Measurements from ENCODE around the gene INHA.

The INHA gene

GRCh38 chr2:219592736-219593135 lies 20.6 kb downstream of the INHA start:
- TF ChIP-seq RAD21 (IDR thresholded peaks at IDR 0.05; ENCODE audit: low read depth) (no peak), TEAD4 (IDR thresholded peaks at IDR 0.05) (no peak), CREB1 (IDR thresholded peaks at IDR 0.05; ENCODE audit: low read depth) (no peak), NFIC (IDR thresholded peaks at IDR 0.05) (no peak), YY1 (IDR thresholded peaks at IDR 0.05; ENCODE audit: low read depth) (no peak), MAX (IDR thresholded peaks at IDR 0.05) (no peak), TAF1 (IDR thresholded peaks at IDR 0.05; ENCODE audit: low read depth) (no peak), REST (IDR thresholded peaks at IDR 0.05; ENCODE audit: low read depth) (no peak), USF1 (IDR thresholded peaks at IDR 0.05) (no peak), FOXM1 (IDR thresholded peaks at IDR 0.05; ENCODE audit: borderline replicate concordance, low read depth) (no peak), EGR1 (IDR thresholded peaks at IDR 0.05) (no peak), EP300 (IDR thresholded peaks at IDR 0.05; ENCODE audit: borderline replicate concordance) (no peak), CEBPB (IDR thresholded peaks at IDR 0.05) (no peak), ZBTB7A (IDR thresholded peaks at IDR 0.05; ENCODE audit: low read depth) (no peak)

GRCh38 chr2:219593154-219593553 lies 21.0 kb downstream of the INHA start:
- TF ChIP-seq MAX (IDR thresholded peaks at IDR 0.05) = no peak
- no peak for TF ChIP-seq CEBPB (IDR thresholded peaks at IDR 0.05)
- no peak for TF ChIP-seq ZBTB7A (IDR thresholded peaks at IDR 0.05; ENCODE audit: low read depth)
- TF ChIP-seq CREB1 (IDR thresholded peaks at IDR 0.05; ENCODE audit: low read depth) = no peak
- no peak for TF ChIP-seq RAD21 (IDR thresholded peaks at IDR 0.05; ENCODE audit: low read depth)

GRCh38 chr2:219595256-219595655 lies 23.1 kb downstream of the INHA start:
- TF ChIP-seq FOXM1 (IDR thresholded peaks at IDR 0.05; ENCODE audit: borderline replicate concordance, low read depth) = no peak
- TF ChIP-seq USF1 (IDR thresholded peaks at IDR 0.05) = no peak
- no peak for TF ChIP-seq TCF12 (IDR thresholded peaks at IDR 0.05; ENCODE audit: low read depth)
- no peak for TF ChIP-seq CREB1 (IDR thresholded peaks at IDR 0.05; ENCODE audit: low read depth)
- TF ChIP-seq NFIC (IDR thresholded peaks at IDR 0.05) = no peak
- no peak for TF ChIP-seq CEBPB (IDR thresholded peaks at IDR 0.05)
- no peak for TF ChIP-seq ZBTB7A (IDR thresholded peaks at IDR 0.05; ENCODE audit: low read depth)
- TF ChIP-seq EP300 (IDR thresholded peaks at IDR 0.05; ENCODE audit: borderline replicate concordance) = no peak
- no peak for TF ChIP-seq RAD21 (IDR thresholded peaks at IDR 0.05; ENCODE audit: low read depth)
- no peak for TF ChIP-seq EGR1 (IDR thresholded peaks at IDR 0.05)
- TF ChIP-seq TAF1 (IDR thresholded peaks at IDR 0.05; ENCODE audit: low read depth) = no peak
- TF ChIP-seq YY1 (IDR thresholded peaks at IDR 0.05; ENCODE audit: low read depth) = no peak
- TF ChIP-seq REST (IDR thresholded peaks at IDR 0.05; ENCODE audit: low read depth) = no peak

GRCh38 chr2:219596954-219597551 lies 24.9 kb downstream of the INHA start:
- TF ChIP-seq CEBPB (IDR thresholded peaks at IDR 0.05) (no peak), MAX (IDR thresholded peaks at IDR 0.05) (no peak)

GRCh38 chr2:219597552-219598307 lies 25.6 kb downstream of the INHA start, which contains the start of gene STK11IP:
STK11IP (plus strand) TSS chr2:219597857; CDS start chr2:219598120, 263 bp downstream.
- TF ChIP-seq MAX (IDR thresholded peaks at IDR 0.05) = peak; percentile 64; the same call in 1 of the 2 replicates
- peak; percentile 35; the same call in 1 of the 2 replicates for TF ChIP-seq TEAD4 (IDR thresholded peaks at IDR 0.05)
- peak; percentile 73 for TF ChIP-seq NFIC (IDR thresholded peaks at IDR 0.05)
- no peak for TF ChIP-seq REST (IDR thresholded peaks at IDR 0.05; ENCODE audit: low read depth)
- TF ChIP-seq RAD21 (IDR thresholded peaks at IDR 0.05; ENCODE audit: low read depth) = peak; percentile 8; the same call in 1 of the 2 replicates
- peak; percentile 67; the same call in 1 of the 2 replicates for TF ChIP-seq CREB1 (IDR thresholded peaks at IDR 0.05; ENCODE audit: low read depth)
- TF ChIP-seq EGR1 (IDR thresholded peaks at IDR 0.05) = peak; percentile 27; the same call in 1 of the 2 replicates
- no peak for TF ChIP-seq FOXM1 (IDR thresholded peaks at IDR 0.05; ENCODE audit: borderline replicate concordance, low read depth)
- no peak for TF ChIP-seq CEBPB (IDR thresholded peaks at IDR 0.05)
- TF ChIP-seq USF1 (IDR thresholded peaks at IDR 0.05) = peak; percentile 36; the same call in 1 of the 2 replicates
- peak; percentile 78 for TF ChIP-seq YY1 (IDR thresholded peaks at IDR 0.05; ENCODE audit: low read depth)
- TF ChIP-seq TAF1 (IDR thresholded peaks at IDR 0.05; ENCODE audit: low read depth) = peak; percentile 89

All from Ishikawa (cell line).